ENCODE data around the gene LRFN2. TPM values are rescaled to one million over a fixed set of nuclear protein-coding genes. Genes with fewer than 3 reads are reported as not detected.

Gene LRFN2
- total and polyA plus RNA-seq, 2 of the 8 experiments (the other 6 are each of a cell fraction or from before 2014, with no cell fraction given): 2.3 TPM

DNA sequence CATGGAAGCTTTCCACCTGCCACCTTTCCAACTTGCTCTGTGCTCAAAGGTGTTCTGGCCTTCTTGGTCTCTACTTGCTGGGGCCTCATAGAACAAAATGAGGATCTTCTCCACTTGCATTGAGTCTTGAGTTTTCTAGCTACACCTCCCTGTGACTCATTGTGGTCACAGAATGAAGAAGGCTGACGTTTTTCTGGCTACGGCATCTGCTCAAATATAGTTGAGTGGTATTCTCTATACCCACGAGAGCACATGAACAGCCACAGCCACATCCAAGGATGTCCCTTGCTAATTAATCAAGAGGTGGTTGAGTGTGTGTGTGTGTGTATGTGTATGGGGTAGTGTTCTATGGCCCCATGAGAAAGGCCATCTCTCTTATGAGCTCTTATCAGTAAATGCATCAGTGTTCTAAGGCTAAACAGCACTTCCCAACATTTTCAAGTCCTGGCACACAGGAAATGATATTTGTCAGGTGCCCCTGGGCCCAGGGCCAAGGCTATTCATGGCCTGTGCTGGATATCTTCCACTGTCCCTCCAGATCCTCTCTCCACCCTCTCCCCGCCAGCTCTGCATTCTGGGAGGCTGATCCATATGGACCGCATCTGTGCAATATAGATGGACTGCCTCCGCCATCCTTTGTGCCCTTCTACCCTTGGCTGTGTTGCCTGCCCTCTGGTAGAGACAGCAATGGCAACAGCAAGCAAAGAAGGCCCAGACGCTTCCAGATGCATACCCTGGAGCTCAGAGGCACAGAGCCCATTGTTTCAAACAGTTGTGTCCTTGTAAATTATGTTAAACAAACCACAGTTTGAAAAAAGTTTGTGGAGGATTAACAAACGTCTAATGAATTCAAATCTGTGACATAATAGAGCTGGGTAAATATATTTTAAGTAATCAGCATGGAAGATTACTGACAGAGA, 150.2 kb downstream of the LRFN2 start (continued):
- TF ChIP-seq, protein P1, sequence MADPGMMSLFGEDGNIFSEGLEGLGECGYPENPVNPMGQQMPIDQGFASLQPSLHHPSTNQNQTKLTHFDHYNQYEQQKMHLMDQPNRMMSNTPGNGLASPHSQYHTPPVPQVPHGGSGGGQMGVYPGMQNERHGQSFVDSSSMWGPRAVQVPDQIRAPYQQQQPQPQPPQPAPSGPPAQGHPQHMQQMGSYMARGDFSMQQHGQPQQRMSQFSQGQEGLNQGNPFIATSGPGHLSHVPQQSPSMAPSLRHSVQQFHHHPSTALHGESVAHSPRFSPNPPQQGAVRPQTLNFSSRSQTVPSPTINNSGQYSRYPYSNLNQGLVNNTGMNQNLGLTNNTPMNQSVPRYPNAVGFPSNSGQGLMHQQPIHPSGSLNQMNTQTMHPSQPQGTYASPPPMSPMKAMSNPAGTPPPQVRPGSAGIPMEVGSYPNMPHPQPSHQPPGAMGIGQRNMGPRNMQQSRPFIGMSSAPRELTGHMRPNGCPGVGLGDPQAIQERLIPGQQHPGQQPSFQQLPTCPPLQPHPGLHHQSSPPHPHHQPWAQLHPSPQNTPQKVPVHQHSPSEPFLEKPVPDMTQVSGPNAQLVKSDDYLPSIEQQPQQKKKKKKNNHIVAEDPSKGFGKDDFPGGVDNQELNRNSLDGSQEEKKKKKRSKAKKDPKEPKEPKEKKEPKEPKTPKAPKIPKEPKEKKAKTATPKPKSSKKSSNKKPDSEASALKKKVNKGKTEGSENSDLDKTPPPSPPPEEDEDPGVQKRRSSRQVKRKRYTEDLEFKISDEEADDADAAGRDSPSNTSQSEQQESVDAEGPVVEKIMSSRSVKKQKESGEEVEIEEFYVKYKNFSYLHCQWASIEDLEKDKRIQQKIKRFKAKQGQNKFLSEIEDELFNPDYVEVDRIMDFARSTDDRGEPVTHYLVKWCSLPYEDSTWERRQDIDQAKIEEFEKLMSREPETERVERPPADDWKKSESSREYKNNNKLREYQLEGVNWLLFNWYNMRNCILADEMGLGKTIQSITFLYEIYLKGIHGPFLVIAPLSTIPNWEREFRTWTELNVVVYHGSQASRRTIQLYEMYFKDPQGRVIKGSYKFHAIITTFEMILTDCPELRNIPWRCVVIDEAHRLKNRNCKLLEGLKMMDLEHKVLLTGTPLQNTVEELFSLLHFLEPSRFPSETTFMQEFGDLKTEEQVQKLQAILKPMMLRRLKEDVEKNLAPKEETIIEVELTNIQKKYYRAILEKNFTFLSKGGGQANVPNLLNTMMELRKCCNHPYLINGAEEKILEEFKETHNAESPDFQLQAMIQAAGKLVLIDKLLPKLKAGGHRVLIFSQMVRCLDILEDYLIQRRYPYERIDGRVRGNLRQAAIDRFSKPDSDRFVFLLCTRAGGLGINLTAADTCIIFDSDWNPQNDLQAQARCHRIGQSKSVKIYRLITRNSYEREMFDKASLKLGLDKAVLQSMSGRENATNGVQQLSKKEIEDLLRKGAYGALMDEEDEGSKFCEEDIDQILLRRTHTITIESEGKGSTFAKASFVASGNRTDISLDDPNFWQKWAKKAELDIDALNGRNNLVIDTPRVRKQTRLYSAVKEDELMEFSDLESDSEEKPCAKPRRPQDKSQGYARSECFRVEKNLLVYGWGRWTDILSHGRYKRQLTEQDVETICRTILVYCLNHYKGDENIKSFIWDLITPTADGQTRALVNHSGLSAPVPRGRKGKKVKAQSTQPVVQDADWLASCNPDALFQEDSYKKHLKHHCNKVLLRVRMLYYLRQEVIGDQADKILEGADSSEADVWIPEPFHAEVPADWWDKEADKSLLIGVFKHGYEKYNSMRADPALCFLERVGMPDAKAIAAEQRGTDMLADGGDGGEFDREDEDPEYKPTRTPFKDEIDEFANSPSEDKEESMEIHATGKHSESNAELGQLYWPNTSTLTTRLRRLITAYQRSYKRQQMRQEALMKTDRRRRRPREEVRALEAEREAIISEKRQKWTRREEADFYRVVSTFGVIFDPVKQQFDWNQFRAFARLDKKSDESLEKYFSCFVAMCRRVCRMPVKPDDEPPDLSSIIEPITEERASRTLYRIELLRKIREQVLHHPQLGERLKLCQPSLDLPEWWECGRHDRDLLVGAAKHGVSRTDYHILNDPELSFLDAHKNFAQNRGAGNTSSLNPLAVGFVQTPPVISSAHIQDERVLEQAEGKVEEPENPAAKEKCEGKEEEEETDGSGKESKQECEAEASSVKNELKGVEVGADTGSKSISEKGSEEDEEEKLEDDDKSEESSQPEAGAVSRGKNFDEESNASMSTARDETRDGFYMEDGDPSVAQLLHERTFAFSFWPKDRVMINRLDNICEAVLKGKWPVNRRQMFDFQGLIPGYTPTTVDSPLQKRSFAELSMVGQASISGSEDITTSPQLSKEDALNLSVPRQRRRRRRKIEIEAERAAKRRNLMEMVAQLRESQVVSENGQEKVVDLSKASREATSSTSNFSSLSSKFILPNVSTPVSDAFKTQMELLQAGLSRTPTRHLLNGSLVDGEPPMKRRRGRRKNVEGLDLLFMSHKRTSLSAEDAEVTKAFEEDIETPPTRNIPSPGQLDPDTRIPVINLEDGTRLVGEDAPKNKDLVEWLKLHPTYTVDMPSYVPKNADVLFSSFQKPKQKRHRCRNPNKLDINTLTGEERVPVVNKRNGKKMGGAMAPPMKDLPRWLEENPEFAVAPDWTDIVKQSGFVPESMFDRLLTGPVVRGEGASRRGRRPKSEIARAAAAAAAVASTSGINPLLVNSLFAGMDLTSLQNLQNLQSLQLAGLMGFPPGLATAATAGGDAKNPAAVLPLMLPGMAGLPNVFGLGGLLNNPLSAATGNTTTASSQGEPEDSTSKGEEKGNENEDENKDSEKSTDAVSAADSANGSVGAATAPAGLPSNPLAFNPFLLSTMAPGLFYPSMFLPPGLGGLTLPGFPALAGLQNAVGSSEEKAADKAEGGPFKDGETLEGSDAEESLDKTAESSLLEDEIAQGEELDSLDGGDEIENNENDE (IDR thresholded peaks at IDR 0.05; ENCODE audit: insufficient replicate concordance, low read length): no peak
- TF ChIP-seq GABPA (IDR thresholded peaks at IDR 0.05; ENCODE audit: borderline replicate concordance, insufficient read depth, low read length): no peak
- no peak for TF ChIP-seq RBBP5 (IDR thresholded peaks at IDR 0.05; ENCODE audit: borderline replicate concordance, low read depth, low read length)
- TF ChIP-seq SIN3A (conservative IDR thresholded peaks at IDR 0.05 in 1 of 2, IDR thresholded peaks at IDR 0.05 in 1 of 2; ENCODE audit: low read depth in 1 of 2, low read length in 2 of 2): no peak
- no peak for TF ChIP-seq MAFK (IDR thresholded peaks at IDR 0.05; ENCODE audit: low read depth, low read length)
- no peak for TF ChIP-seq BCL11A (IDR thresholded peaks at IDR 0.05; ENCODE audit: low read depth in 2 of 2, low read length in 2 of 2)
- no peak for TF ChIP-seq RAD21 (IDR thresholded peaks at IDR 0.05 in 1 of 2, conservative IDR thresholded peaks at IDR 0.05 in 1 of 2; ENCODE audit: low read depth in 2 of 2, low read length in 2 of 2)
- no peak for TF ChIP-seq TEAD4 (IDR thresholded peaks at IDR 0.05; ENCODE audit: low read depth, low read length)
- TF ChIP-seq POU5F1 (IDR thresholded peaks at IDR 0.05; ENCODE audit: low read depth, low read length): no peak

Data from H1 (cell line).